Memory B cell (primary cell): ENCODE measurements around the gene PTGER2.

Experiments
- ATAC-seq: fragments of 150-1000 bp; cut with Tn5 transposase; 2 replicates; pipeline ENCODE4 v1.10.0; 2021; ENCODE audit warnings: low read depth, mild to moderate bottlenecking, moderate library complexity
- DNase-seq, 2 donors: peaks; one replicate each; pipeline ENCODE4 v3.0.0; 2022; ENCODE audit warnings: low spot score in 2 of 2
- H3K27ac Mint-ChIP-seq: one replicate; pipeline ENCODE4 v1.8.0; 2022; ENCODE audit warnings: mild to moderate bottlenecking, moderate library complexity, mixed read lengths
- H3K27me3 Mint-ChIP-seq: one replicate; pipeline ENCODE4 v1.8.0; 2022; ENCODE audit warnings: mixed read lengths
- H3K36me3 Mint-ChIP-seq: one replicate; pipeline ENCODE4 v1.8.0; 2022; ENCODE audit warnings: mild to moderate bottlenecking, mixed read lengths
- H3K4me1 Mint-ChIP-seq: one replicate; pipeline ENCODE4 v1.8.0; 2022; ENCODE audit warnings: mixed read lengths
- H3K4me3 Mint-ChIP-seq: one replicate; pipeline ENCODE4 v1.8.0; 2022; ENCODE audit warnings: mild to moderate bottlenecking, moderate library complexity, mixed read lengths
- H3K9me3 Mint-ChIP-seq: one replicate; pipeline ENCODE4 v1.8.0; 2022; ENCODE audit warnings: mixed read lengths

PTGER2 gene

GRCh38 chr14:52363041-52363704 is 49.1 kb downstream of the PTGER2 start:
- Mint-ChIP-seq H3K9me3 (no peaks in the 10 kb centered on the region), H3K27me3 (peaks cover 5% of the 10 kb centered on the region), H3K36me3 (no peaks in the 10 kb centered on the region), H3K4me1 (peaks cover 6% of the 10 kb centered on the region), H3K27ac (no peak overlapping the region), H3K4me3 (no peak overlapping the region)
- DNase-seq, result no peak
- ATAC-seq, result no peak

- peaks cover 5% of the 10 kb centered on the region for H3K27me3 Mint-ChIP-seq
- H3K9me3 Mint-ChIP-seq, result no peaks in the 10 kb centered on the region
- ATAC-seq (no peak), DNase-seq (no peak)
- no peaks in the 10 kb centered on the region for H3K36me3 Mint-ChIP-seq
- peaks cover 6% of the 10 kb centered on the region for H3K4me1 Mint-ChIP-seq
- no peak overlapping the region for H3K4me3 Mint-ChIP-seq
- H3K27ac Mint-ChIP-seq, result no peak overlapping the region
Observed at GRCh38 chr14:52363961-52364360, 49.8 kb downstream of the PTGER2 start.

GRCh38 chr14:52365071-52365470 is 51.0 kb downstream of the PTGER2 start:
- Mint-ChIP-seq H3K4me1 (no peaks in the 10 kb centered on the region), H3K36me3 (no peaks in the 10 kb centered on the region), H3K27ac (no peak overlapping the region), H3K4me3 (no peak overlapping the region), H3K9me3 (no peaks in the 10 kb centered on the region), H3K27me3 (peaks cover 2% of the 10 kb centered on the region)
- no peak for ATAC-seq
- no peak for DNase-seq

GRCh38 chr14:52366796-52367315 is 52.7 kb downstream of the PTGER2 start:
- H3K27ac Mint-ChIP-seq, result no peak overlapping the region
- no peaks in the 10 kb centered on the region for H3K4me1 Mint-ChIP-seq
- H3K9me3 Mint-ChIP-seq, result no peaks in the 10 kb centered on the region
- peaks cover 2% of the 10 kb centered on the region for H3K27me3 Mint-ChIP-seq
- DNase-seq, result no peak
- ATAC-seq, result no peak
- H3K36me3 Mint-ChIP-seq, result no peaks in the 10 kb centered on the region
- H3K4me3 Mint-ChIP-seq, result no peak overlapping the region

- ATAC-seq, result no peak
- no peak for DNase-seq
- H3K27me3 Mint-ChIP-seq, result no peaks in the 10 kb centered on the region
- H3K4me3 Mint-ChIP-seq, result no peak overlapping the region
- peaks cover 2% of the 10 kb centered on the region for H3K9me3 Mint-ChIP-seq
- H3K36me3 Mint-ChIP-seq, result no peaks in the 10 kb centered on the region
- no peaks in the 10 kb centered on the region for H3K4me1 Mint-ChIP-seq
- H3K27ac Mint-ChIP-seq, result no peak overlapping the region
Observed at GRCh38 chr14:52369305-52369801, 55.2 kb downstream of the PTGER2 start.

- no peak overlapping the region for H3K4me3 Mint-ChIP-seq
- no peak for ATAC-seq
- DNase-seq, result no peak
- peaks cover 3% of the 10 kb centered on the region for H3K9me3 Mint-ChIP-seq
- H3K27me3 Mint-ChIP-seq, result peaks cover 1% of the 10 kb centered on the region
- H3K4me1 Mint-ChIP-seq, result no peaks in the 10 kb centered on the region
- H3K36me3 Mint-ChIP-seq, result peaks cover under 1% of the 10 kb centered on the region
- no peak overlapping the region for H3K27ac Mint-ChIP-seq
Observed at GRCh38 chr14:52370406-52370935, 56.4 kb downstream of the PTGER2 start.

- no peak overlapping the region for H3K4me3 Mint-ChIP-seq
- peaks cover 5% of the 10 kb centered on the region for H3K9me3 Mint-ChIP-seq
- peaks cover 1% of the 10 kb centered on the region for H3K36me3 Mint-ChIP-seq
- H3K4me1 Mint-ChIP-seq, result no peaks in the 10 kb centered on the region
- H3K27ac Mint-ChIP-seq, result no peak overlapping the region
- no peak for ATAC-seq
- peaks cover 11% of the 10 kb centered on the region for H3K27me3 Mint-ChIP-seq
- no peak for DNase-seq
Observed at GRCh38 chr14:52377940-52378339, 63.8 kb downstream of the PTGER2 start.
